SU-DHL-6 (cell line): ENCODE data around the gene AADACL3.

ENCODE experiments used
- EZH2phosphoT487 ChIP-seq: fragments of 200-600 bp; sonication (generic), shearing (Covaris generic); conservative IDR thresholded peaks from 2 replicates; pipeline ENCODE4 v1.6.1; 2018; ENCODE audit warnings: mild to moderate bottlenecking, antibody characterized with exemption, low read length, moderate library complexity, mixed read lengths
- TF ChIP-seq, protein P1 (sequence below): fragments of 200-600 bp; sonication (generic); IDR thresholded peaks from one replicate; pipeline ENCODE4 v1.5.1; 2017; ENCODE audit warnings: antibody characterized with exemption, mild to moderate bottlenecking, low read length, moderate library complexity; ENCODE audit not compliant: insufficient read depth, poor library complexity, severe bottlenecking

GRCh38 chr1:12728391-12728790 lies 12.5 kb downstream of the AADACL3 start:
- TF ChIP-seq, protein P1, sequence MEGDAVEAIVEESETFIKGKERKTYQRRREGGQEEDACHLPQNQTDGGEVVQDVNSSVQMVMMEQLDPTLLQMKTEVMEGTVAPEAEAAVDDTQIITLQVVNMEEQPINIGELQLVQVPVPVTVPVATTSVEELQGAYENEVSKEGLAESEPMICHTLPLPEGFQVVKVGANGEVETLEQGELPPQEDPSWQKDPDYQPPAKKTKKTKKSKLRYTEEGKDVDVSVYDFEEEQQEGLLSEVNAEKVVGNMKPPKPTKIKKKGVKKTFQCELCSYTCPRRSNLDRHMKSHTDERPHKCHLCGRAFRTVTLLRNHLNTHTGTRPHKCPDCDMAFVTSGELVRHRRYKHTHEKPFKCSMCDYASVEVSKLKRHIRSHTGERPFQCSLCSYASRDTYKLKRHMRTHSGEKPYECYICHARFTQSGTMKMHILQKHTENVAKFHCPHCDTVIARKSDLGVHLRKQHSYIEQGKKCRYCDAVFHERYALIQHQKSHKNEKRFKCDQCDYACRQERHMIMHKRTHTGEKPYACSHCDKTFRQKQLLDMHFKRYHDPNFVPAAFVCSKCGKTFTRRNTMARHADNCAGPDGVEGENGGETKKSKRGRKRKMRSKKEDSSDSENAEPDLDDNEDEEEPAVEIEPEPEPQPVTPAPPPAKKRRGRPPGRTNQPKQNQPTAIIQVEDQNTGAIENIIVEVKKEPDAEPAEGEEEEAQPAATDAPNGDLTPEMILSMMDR, result no peak
- TF ChIP-seq EZH2phosphoT487, result no peak
